Neural progenitor cell (in vitro differentiated cells): Measurements from ENCODE around the gene URGCP. TPM values are rescaled to one million over a fixed set of nuclear protein-coding genes. Genes with fewer than 3 reads are reported as not detected.

Experiments
- DNase-seq: peaks from one replicate; pipeline ENCODE4 v3.0.0-alpha.2; 2016; ENCODE audit warnings: low spot score
- H2AFZ ChIP-seq: fragments of 200-600 bp; sonication (generic); replicated peaks from 2 replicates; pipeline ENCODE4 v1.6.1; 2016; ENCODE audit warnings: antibody characterized with exemption
- H3F3A ChIP-seq: fragments of 200-600 bp; sonication (generic); 2 replicates; pipeline ENCODE4 v1.6.1; 2016; ENCODE audit warnings: antibody characterized with exemption, low read depth
- H3K27ac ChIP-seq: fragments of 200-600 bp; sonication (generic); 2 replicates; pipeline ENCODE4 v1.5.1; 2016; ENCODE audit warnings: mild to moderate bottlenecking
- H3K27me3 ChIP-seq: fragments of 200-600 bp; sonication (generic); 2 replicates; pipeline ENCODE4 v1.6.1; 2016; ENCODE audit warnings: mild to moderate bottlenecking, moderate library complexity
- H3K36me3 ChIP-seq: fragments of 200-600 bp; sonication (generic); 2 replicates; pipeline ENCODE4 v1.5.1; 2016
- H3K4me1 ChIP-seq: fragments of 200-600 bp; sonication (generic); 2 replicates; pipeline ENCODE4 v1.6.1; 2016; ENCODE audit warnings: mixed run types
- H3K4me2 ChIP-seq: fragments of 200-600 bp; sonication (generic); 2 replicates; pipeline ENCODE4 v1.6.1; 2016
- H3K4me3 ChIP-seq: fragments of 200-600 bp; sonication (generic); 2 replicates; pipeline ENCODE4 v1.5.1; 2016
- H3K79me2 ChIP-seq: fragments of 200-600 bp; sonication (generic); 2 replicates; pipeline ENCODE4 v1.6.1; 2016; ENCODE audit warnings: low read depth
- H3K9ac ChIP-seq: fragments of 200-600 bp; sonication (generic); 2 replicates; pipeline ENCODE4 v1.6.1; 2016
- H3K9me3 ChIP-seq: fragments of 200-600 bp; sonication (generic); 2 replicates; pipeline ENCODE4 v1.5.1; 2016; ENCODE audit warnings: low read depth
- H4K20me1 ChIP-seq: fragments of 200-600 bp; sonication (generic); 2 replicates; pipeline ENCODE4 v1.6.1; 2016; ENCODE audit warnings: low read depth
- H3K27ac Mint-ChIP-seq: 3 replicates; pipeline ENCODE4 v1.8.0; 2021; ENCODE audit warnings: mixed read lengths
- H3K27me3 Mint-ChIP-seq: 2 replicates; pipeline ENCODE4 v1.8.0; 2022; ENCODE audit warnings: low read depth, mild to moderate bottlenecking, inconsistent platforms, moderate library complexity, mixed read lengths; ENCODE audit not compliant: insufficient read depth
- H3K36me3 Mint-ChIP-seq: 3 replicates; pipeline ENCODE4 v1.8.0; 2021; ENCODE audit warnings: mixed read lengths
- H3K4me1 Mint-ChIP-seq: 3 replicates; pipeline ENCODE4 v1.8.0; 2021; ENCODE audit warnings: mixed read lengths
- H3K4me3 Mint-ChIP-seq: 3 replicates; pipeline ENCODE4 v1.8.0; 2021; ENCODE audit warnings: mild to moderate bottlenecking, moderate library complexity, mixed read lengths
- H3K9me3 Mint-ChIP-seq: 3 replicates; pipeline ENCODE4 v1.8.0; 2020; ENCODE audit warnings: mixed read lengths
- CTCF ChIP-seq: fragments of 200-600 bp; sonication (generic); IDR thresholded peaks from 2 replicates; pipeline ENCODE4 v1.5.1; 2017; ENCODE audit warnings: antibody characterized with exemption, mild to moderate bottlenecking
- EZH2 ChIP-seq: fragments of 200-600 bp; sonication (generic); IDR thresholded peaks from 2 replicates; pipeline ENCODE4 v1.6.1; 2017; ENCODE audit warnings: antibody characterized with exemption, mild to moderate bottlenecking, moderate library complexity
- EZH2phosphoT487 ChIP-seq: fragments of 200-600 bp; sonication (generic); IDR thresholded peaks from 2 replicates; pipeline ENCODE4 v1.6.1; 2017; ENCODE audit warnings: antibody characterized with exemption
- total RNA-seq: library from RNA; depleted of rRNA; stranded (reverse); fragments of >200 nt; gene quantifications from 2 replicates; pipeline ENCODE4 v1.2.3, GENCODE V29; 2015; ENCODE audit warnings: low replicate concordance

The URGCP gene
- total RNA-seq, 1 donor from 2014 or later: 9.2 TPM

- H4K20me1 ChIP-seq: no peaks in the 10 kb centered on the region
- Mint-ChIP-seq H3K4me3 (no peak overlapping the region), H3K27me3 (peaks cover 4% of the 10 kb centered on the region), H3K36me3 (peaks cover 9% of the 10 kb centered on the region), H3K4me1 (no peaks in the 10 kb centered on the region), H3K9me3 (no peaks in the 10 kb centered on the region), H3K27ac (no peak overlapping the region)
- H3K27ac ChIP-seq: no peak overlapping the region
- H3K36me3 ChIP-seq: no peaks in the 10 kb centered on the region
- no peak for DNase-seq
- no peaks in the 10 kb centered on the region for H3K9me3 ChIP-seq
- no peaks in the 10 kb centered on the region for H3F3A ChIP-seq
- no peak for TF ChIP-seq CTCF
- no peak for TF ChIP-seq EZH2phosphoT487
- no peak for TF ChIP-seq EZH2
- H3K4me1 ChIP-seq: no peaks in the 10 kb centered on the region
- H3K4me3 ChIP-seq: no peak overlapping the region
- no peaks in the 10 kb centered on the region for H3K79me2 ChIP-seq
- no peak overlapping the region for H3K4me2 ChIP-seq
- H3K9ac ChIP-seq: no peak overlapping the region
- H2AFZ ChIP-seq: no peak overlapping the region
- H3K27me3 ChIP-seq: no peaks in the 10 kb centered on the region
These were observed 46.7 kb upstream of the URGCP start for GRCh38 chr7:43953071-43953470.

DNA sequence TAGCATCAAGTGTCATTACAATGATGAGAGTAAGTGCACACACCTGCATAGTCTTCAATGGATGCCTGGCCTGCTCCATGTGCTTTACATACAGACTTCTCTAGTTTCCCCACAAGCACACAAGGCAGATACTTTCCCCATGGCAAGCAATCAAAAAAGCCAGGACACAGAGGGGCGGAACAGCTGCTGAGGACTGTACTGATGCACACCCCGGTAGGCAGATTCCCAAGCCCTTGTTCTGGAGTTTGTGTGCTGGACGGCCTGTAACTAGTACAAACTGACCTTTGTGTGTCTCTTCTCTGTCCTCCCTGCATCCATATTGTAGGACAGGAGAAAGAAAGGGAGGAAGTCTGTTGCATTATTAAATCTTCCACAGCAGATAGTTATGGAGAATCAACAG lies 45.6 kb upstream of the URGCP start:
- Histone ChIP-seq H3K36me3 (no peaks in the 10 kb centered on the region), H3K4me3 (no peak overlapping the region), H3K79me2 (no peaks in the 10 kb centered on the region), H3K4me1 (no peaks in the 10 kb centered on the region), H3K9ac (no peak overlapping the region), H4K20me1 (no peaks in the 10 kb centered on the region), H3K9me3 (no peaks in the 10 kb centered on the region), H2AFZ (no peak overlapping the region), H3K27ac (no peak overlapping the region), H3K4me2 (no peak overlapping the region), H3K27me3 (no peaks in the 10 kb centered on the region), H3F3A (no peaks in the 10 kb centered on the region)
- TF ChIP-seq EZH2phosphoT487 (no peak), EZH2 (no peak), CTCF (no peak)
- Mint-ChIP-seq H3K4me3 (no peak overlapping the region), H3K27ac (no peak overlapping the region), H3K4me1 (no peaks in the 10 kb centered on the region), H3K9me3 (no peaks in the 10 kb centered on the region), H3K36me3 (peaks cover 9% of the 10 kb centered on the region), H3K27me3 (peaks cover 4% of the 10 kb centered on the region)
- DNase-seq: no peak

GRCh38 chr7:43944286-43944685 lies 37.9 kb upstream of the URGCP start:
- DNase-seq: no peak
- no peaks in the 10 kb centered on the region for H3K36me3 ChIP-seq
- no peak overlapping the region for H3K4me2 ChIP-seq
- H3K9me3 ChIP-seq: no peaks in the 10 kb centered on the region
- H4K20me1 ChIP-seq: no peaks in the 10 kb centered on the region
- H3K4me3 ChIP-seq: no peak overlapping the region
- peaks cover 2% of the 10 kb centered on the region for H3K36me3 Mint-ChIP-seq
- H3K9me3 Mint-ChIP-seq: no peaks in the 10 kb centered on the region
- TF ChIP-seq EZH2 (no peak), EZH2phosphoT487 (no peak), CTCF (no peak)
- no peaks in the 10 kb centered on the region for H3K4me1 Mint-ChIP-seq
- no peak overlapping the region for H3K27ac Mint-ChIP-seq
- H3K4me1 ChIP-seq: no peaks in the 10 kb centered on the region
- H3K27me3 ChIP-seq: no peaks in the 10 kb centered on the region
- peaks cover 2% of the 10 kb centered on the region for H3K27me3 Mint-ChIP-seq
- no peak overlapping the region for H2AFZ ChIP-seq
- H3K9ac ChIP-seq: no peak overlapping the region
- H3K27ac ChIP-seq: no peak overlapping the region
- H3F3A ChIP-seq: no peaks in the 10 kb centered on the region
- H3K79me2 ChIP-seq: no peaks in the 10 kb centered on the region
- no peak overlapping the region for H3K4me3 Mint-ChIP-seq
